Testis (tissue), 3 donors: ENCODE results near the gene CHTF18. TPM values are rescaled to one million over a fixed set of nuclear protein-coding genes. Genes with fewer than 3 reads are reported as not detected.

Source experiments
- DNase-seq: peaks from one replicate; pipeline ENCODE4 v3.0.0-alpha.2; 2019
- H3K27ac ChIP-seq, 2 donors: fragments of 200-600 bp; sonication (generic); one replicate each; pipeline ENCODE4 v1.5.1; 2019
- H3K27me3 ChIP-seq: fragments of 200-600 bp; sonication (generic); one replicate; pipeline ENCODE4 v1.5.1; 2019
- H3K36me3 ChIP-seq: fragments of 200-600 bp; sonication (generic); one replicate; pipeline ENCODE4 v1.5.1; 2017; ENCODE audit warnings: low read depth; ENCODE audit errors: missing control alignments
- H3K4me1 ChIP-seq: fragments of 200-600 bp; sonication (generic); one replicate; pipeline ENCODE4 v1.5.1; 2019
- H3K4me3 ChIP-seq, 2 donors: fragments of 200-600 bp; sonication (generic); one replicate each; pipeline ENCODE4 v1.5.1; 2017 to 2019
- H3K9me3 ChIP-seq: fragments of 200-600 bp; sonication (generic); one replicate; pipeline ENCODE4 v1.5.1; 2017
- POLR2A ChIP-seq: fragments of 450-650 bp; IDR thresholded peaks from one replicate; pipeline ENCODE4 v1.6.1; 2017; ENCODE audit warnings: antibody characterized with exemption, mild to moderate bottlenecking, moderate library complexity
- WGBS, 2 donors: methylation state at CpG; one replicate each; pipeline ENCODE4 v1.1.5; 2018; 5-methylcytosine and 5-hydroxymethylcytosine counted together
- intact Hi-C: fragments of 100-400 bp; cut with DNase I; formaldehyde crosslinking; loops from one replicate; pipeline ENCODE4 v1.15.1; 2023; ENCODE audit warnings: low total_unique reads
- polyA plus RNA-seq: library from polyadenylated mRNA; stranded (reverse); fragments of 350-450 nt; fragmentation: Illumina TruSeq; extraction: RNeasy Lipid Tissue Mini Kit (QIAGEN cat#74804); gene quantifications from one replicate; pipeline ENCODE4 v1.2.3, GENCODE V29; 2014; ENCODE audit warnings: low read depth, low replicate concordance; ENCODE audit not compliant: insufficient read depth
- total RNA-seq, 2 donors: library from RNA; depleted of rRNA; stranded (reverse); fragments of >200 nt; gene quantifications; one replicate each; pipeline ENCODE4 v1.2.3, GENCODE V29; 2016
- TF ChIP-seq, protein P1 (sequence below), 3 experiments: fragments of 450-650 bp in 2 of 3; fragments of 200-600 bp in 1 of 3; sonication (generic) in 1 of 3; IDR thresholded peaks; one replicate each; pipeline ENCODE4 v1.5.1; 2016 to 2019; ENCODE audit warnings: antibody characterized with exemption in 3 of 3, mild to moderate bottlenecking in 2 of 3, moderate library complexity in 1 of 3

CHTF18 gene
- total and polyA plus RNA-seq, 3 donors from 2014 or later = 32.5 to 95.0 (median 90.6) TPM

GRCh38 chr16:747978-748746 is 40.3 kb upstream of the CHTF18 start:
- no peak for TF ChIP-seq POLR2A
- TF ChIP-seq, protein P1, sequence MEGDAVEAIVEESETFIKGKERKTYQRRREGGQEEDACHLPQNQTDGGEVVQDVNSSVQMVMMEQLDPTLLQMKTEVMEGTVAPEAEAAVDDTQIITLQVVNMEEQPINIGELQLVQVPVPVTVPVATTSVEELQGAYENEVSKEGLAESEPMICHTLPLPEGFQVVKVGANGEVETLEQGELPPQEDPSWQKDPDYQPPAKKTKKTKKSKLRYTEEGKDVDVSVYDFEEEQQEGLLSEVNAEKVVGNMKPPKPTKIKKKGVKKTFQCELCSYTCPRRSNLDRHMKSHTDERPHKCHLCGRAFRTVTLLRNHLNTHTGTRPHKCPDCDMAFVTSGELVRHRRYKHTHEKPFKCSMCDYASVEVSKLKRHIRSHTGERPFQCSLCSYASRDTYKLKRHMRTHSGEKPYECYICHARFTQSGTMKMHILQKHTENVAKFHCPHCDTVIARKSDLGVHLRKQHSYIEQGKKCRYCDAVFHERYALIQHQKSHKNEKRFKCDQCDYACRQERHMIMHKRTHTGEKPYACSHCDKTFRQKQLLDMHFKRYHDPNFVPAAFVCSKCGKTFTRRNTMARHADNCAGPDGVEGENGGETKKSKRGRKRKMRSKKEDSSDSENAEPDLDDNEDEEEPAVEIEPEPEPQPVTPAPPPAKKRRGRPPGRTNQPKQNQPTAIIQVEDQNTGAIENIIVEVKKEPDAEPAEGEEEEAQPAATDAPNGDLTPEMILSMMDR (IDR thresholded peaks at IDR 0.05) = no peak
- intact Hi-C loops = no loop called here
- Histone ChIP-seq H3K36me3 (no peaks in the 10 kb centered on the region), H3K27ac (no peak overlapping the region), H3K27me3 (no peaks in the 10 kb centered on the region), H3K4me3 (no peak overlapping the region), H3K4me1 (no peaks in the 10 kb centered on the region), H3K9me3 (no peaks in the 10 kb centered on the region)
- WGBS, 2 donors = 80 to 83% methylated on average over 35 to 38 of the region's 39 CpGs
- DNase-seq = no peak

DNA sequence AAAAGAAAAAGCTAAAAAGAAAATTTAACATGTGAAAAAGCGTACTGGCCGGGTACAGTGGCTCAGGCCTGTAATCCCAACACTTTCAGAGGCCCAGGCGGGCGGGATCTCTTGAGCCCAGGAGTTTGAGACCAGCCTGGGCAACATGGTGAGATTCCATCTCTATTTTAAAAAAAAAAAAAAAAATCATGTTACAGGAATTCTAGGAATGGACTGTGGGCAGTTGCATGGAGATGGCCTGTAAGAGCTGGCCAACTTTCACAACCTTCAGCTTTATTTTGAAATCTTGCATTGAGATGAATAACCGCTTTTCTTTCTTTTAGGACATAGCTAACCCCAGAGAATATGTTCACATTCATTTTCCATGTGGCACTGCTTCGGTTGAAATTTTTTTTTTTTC is 39.4 kb upstream of the CHTF18 start:
- H3K27me3 ChIP-seq = no peaks in the 10 kb centered on the region
- intact Hi-C loops = no loop called here
- DNase-seq = no peak

DNA sequence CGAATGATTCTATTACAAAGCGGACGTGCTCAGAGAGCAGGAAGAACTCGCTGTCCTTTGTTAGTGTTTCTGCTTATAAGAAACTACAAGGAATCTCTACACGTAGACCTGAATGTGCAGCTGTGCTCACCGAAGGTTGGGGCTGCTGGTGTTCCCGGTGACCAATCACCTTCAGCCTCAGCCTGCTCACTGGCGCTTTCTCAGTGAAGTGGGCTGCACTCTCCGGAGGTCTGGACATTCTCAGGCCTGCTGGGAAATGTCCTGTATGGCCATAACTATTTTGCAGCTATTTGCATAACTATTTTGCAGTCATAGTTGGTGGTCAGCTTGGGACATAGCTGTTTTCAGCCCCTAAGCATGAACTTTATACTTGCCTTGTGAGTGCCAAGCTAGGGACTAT is 37.9 kb upstream of the CHTF18 start:
- WGBS, 2 donors = 59 to 72% methylated on average over 9 of the region's 9 CpGs
- Histone ChIP-seq H3K4me1 (no peaks in the 10 kb centered on the region), H3K36me3 (no peaks in the 10 kb centered on the region), H3K9me3 (no peaks in the 10 kb centered on the region), H3K27me3 (no peaks in the 10 kb centered on the region), H3K4me3 (no peak overlapping the region), H3K27ac (no peak overlapping the region)
- DNase-seq = no peak
- intact Hi-C loops = no loop called here
- TF ChIP-seq POLR2A = no peak
- TF ChIP-seq, protein P1 (IDR thresholded peaks at IDR 0.05) = no peak

More for the DNA sequence above, 39.4 kb upstream of the CHTF18 start:
- Histone ChIP-seq H3K9me3 (no peaks in the 10 kb centered on the region), H3K27ac (no peak overlapping the region), H3K4me3 (no peak overlapping the region), H3K36me3 (no peaks in the 10 kb centered on the region), H3K4me1 (no peaks in the 10 kb centered on the region)
- TF ChIP-seq POLR2A = no peak
- TF ChIP-seq, protein P1 (IDR thresholded peaks at IDR 0.05) = no peak
- WGBS, 2 donors = 73 to 80% methylated on average over 6 of the region's 6 CpGs

DNA sequence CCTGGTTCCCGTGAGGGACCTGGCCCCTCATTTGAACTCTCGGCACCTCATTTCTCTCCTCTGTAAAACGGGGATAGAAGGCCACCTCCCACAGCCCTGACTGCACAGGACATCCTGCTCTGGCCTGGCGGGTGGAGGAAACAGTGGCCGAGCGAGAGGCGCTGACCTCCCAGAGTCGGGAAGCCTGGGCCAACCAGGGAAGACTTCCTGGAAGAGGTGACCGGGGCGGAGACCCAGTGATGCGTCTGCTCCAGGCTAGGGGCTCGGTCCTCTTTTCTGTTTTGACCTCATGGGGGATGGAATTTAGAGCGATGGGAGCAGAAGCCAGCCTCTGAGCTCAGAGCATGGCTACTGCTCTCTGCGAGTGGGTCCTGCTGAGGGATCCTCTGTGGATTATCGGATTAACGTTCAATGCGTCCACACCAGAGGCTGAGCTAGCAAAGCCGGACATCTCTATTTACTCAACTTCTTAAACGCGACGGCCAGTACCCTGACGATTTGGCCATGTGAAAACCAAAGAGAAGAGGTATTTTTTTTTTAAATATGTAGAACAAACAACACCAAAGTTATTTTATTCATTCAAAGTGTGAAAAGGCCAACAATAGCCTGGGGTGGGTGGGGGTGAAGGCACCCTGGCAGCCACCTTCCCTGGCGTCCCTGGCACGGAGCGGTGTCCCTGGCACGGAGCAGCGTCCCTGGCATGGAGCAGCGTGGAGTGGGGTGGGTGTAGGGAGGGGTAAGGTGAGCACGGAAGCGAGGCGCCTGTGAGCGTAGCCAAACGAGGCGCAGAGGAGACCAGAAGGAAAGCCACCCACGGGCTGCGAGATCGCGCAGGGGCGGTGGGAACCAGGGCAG is 37.0 kb upstream of the CHTF18 start:
- no peaks in the 10 kb centered on the region for H3K36me3 ChIP-seq
- H3K27ac ChIP-seq = no peak overlapping the region
- no peak for TF ChIP-seq POLR2A
- TF ChIP-seq, protein P1 (IDR thresholded peaks at IDR 0.05) = no peak
- intact Hi-C loops = no loop called here
- WGBS, 2 donors = 78 to 80% methylated on average over 32 to 39 of the region's 39 CpGs
- H3K4me3 ChIP-seq = no peak overlapping the region
- no peaks in the 10 kb centered on the region for H3K4me1 ChIP-seq
- H3K27me3 ChIP-seq = no peaks in the 10 kb centered on the region
- DNase-seq = no peak
- H3K9me3 ChIP-seq = no peaks in the 10 kb centered on the region
